H7 (cell line): ENCODE results near the gene TERB2. TPM values are rescaled to one million over a fixed set of nuclear protein-coding genes. Genes with fewer than 3 reads are reported as not detected.
"Not testable (repeated sequence)": the region's sequence is repeated elsewhere in the genome, so short reads cannot be mapped to it uniquely, and the experiment has no call there.

Experiments
- DNase-seq: peaks from one replicate; pipeline ENCODE4 v3.0.0; 2012
- H3K27me3 ChIP-seq: 2 replicates; pipeline ENCODE4 v1.6.0; 2011; ENCODE audit warnings: mild to moderate bottlenecking, low read length; ENCODE audit not compliant: control insufficient read depth, insufficient read depth
- H3K36me3 ChIP-seq: replicated peaks from 2 replicates; pipeline ENCODE4 v1.5.1; 2011; ENCODE audit warnings: low read length; ENCODE audit not compliant: control insufficient read depth, insufficient read depth
- H3K4me3 ChIP-seq: 2 replicates; pipeline ENCODE4 v1.5.1; 2011; ENCODE audit warnings: low read depth, mild to moderate bottlenecking, control low read depth, low read length, moderate library complexity; ENCODE audit not compliant: insufficient read depth
- total RNA-seq: library from RNA; depleted of rRNA; stranded (reverse); fragments of >200 nt; shearing (Covaris generic); gene quantifications from 2 replicates; pipeline ENCODE4 v1.2.3, GENCODE V29; 2014; rRNA removed

The TERB2 gene
- total RNA-seq, 1 experiment from 2014 or later = not detected

- peak; percentile 99 for DNase-seq
- Histone ChIP-seq H3K27me3 (peaks cover 2% of the 10 kb centered on the region), H3K4me3 (peak within 1 kb of the TSS; percentile 87), H3K36me3 (no peaks in the 10 kb centered on the region)
These were observed 66.6 kb downstream of the TERB2 start, which contains the start of gene SORD for GRCh38 chr15:45022871-45023658. TSS of gene SORD (plus strand) at chr15:45023195. CDS start at chr15:45023284, 89 bp downstream.

GRCh38 chr15:45023659-45024225 is 67.3 kb downstream of the TERB2 start:
- Histone ChIP-seq H3K36me3 (no peaks in the 10 kb centered on the region), H3K27me3 (peaks cover 2% of the 10 kb centered on the region), H3K4me3 (peak overlapping the region; percentile 87)
- DNase-seq = peak; percentile 19

- H3K4me3 ChIP-seq, H3K27me3 ChIP-seq, DNase-seq, H3K36me3 ChIP-seq: not testable (repeated sequence)
These were observed 68.2 kb downstream of the TERB2 start for GRCh38 chr15:45024649-45025048.

- H3K36me3 ChIP-seq, H3K27me3 ChIP-seq, H3K4me3 ChIP-seq, DNase-seq: not testable (repeated sequence)
These were observed 69.1 kb downstream of the TERB2 start for GRCh38 chr15:45025627-45026026.

- H3K4me3 ChIP-seq = no peak overlapping the region
- peaks cover 2% of the 10 kb centered on the region for H3K36me3 ChIP-seq
- H3K27me3 ChIP-seq = peaks cover 2% of the 10 kb centered on the region
- no peak for DNase-seq
These were observed 70.2 kb downstream of the TERB2 start for GRCh38 chr15:45026651-45027190.

- Histone ChIP-seq H3K27me3 (peaks cover 2% of the 10 kb centered on the region), H3K36me3 (peaks cover 2% of the 10 kb centered on the region), H3K4me3 (no peak overlapping the region)
- no peak for DNase-seq
These were observed 70.7 kb downstream of the TERB2 start for GRCh38 chr15:45027220-45027619.

Other genes starting within 250 kb of the TERB2 start
- 0.24 and 1.5 TPM in 2 replicates for gene PATL2, start 245.4 kb upstream of the TERB2 start, total RNA-seq
- 194 and 254 TPM in 2 replicates for gene B2M, start 245.2 kb upstream of the TERB2 start, total RNA-seq
- 5.4 and 6.2 TPM in 2 replicates for gene TRIM69, start 220.2 kb upstream of the TERB2 start, total RNA-seq
- 53.1 and 58.4 TPM in 2 replicates for gene SORD, start 66.5 kb downstream of the TERB2 start, total RNA-seq
- 0.15 TPM in 1 of 2 replicates, not detected in the other for gene DUOX2, start 157.5 kb downstream of the TERB2 start, total RNA-seq
- not detected in 2 replicates for gene DUOXA2, start 157.6 kb downstream of the TERB2 start, total RNA-seq
- 0.07 TPM in 1 of 2 replicates, not detected in the other for gene DUOXA1, start 173.2 kb downstream of the TERB2 start, total RNA-seq
- gene DUOX1, start 173.3 kb downstream of the TERB2 start, total RNA-seq = 0.24 and 0.37 TPM in 2 replicates
- 40.0 and 56.4 TPM in 2 replicates for gene SHF, start 231.3 kb downstream of the TERB2 start, total RNA-seq